Prostate gland (tissue), 2 donors: ENCODE data around the gene DDOST. TPM values are rescaled to one million over a fixed set of nuclear protein-coding genes. Genes with fewer than 3 reads are reported as not detected.
A peak's percentile ranks its signal among the peaks of the same experiment; 100 is the strongest.

Source experiments
- DNase-seq: peaks from one replicate; pipeline ENCODE4 v3.0.0-alpha.2; 2019; ENCODE audit warnings: low spot score
- H3K27ac ChIP-seq, 2 donors: fragments of 200-600 bp; sonication (generic); 2 replicates each; pipeline ENCODE4 v1.5.1; 2017 to 2019
- H3K27me3 ChIP-seq: fragments of 200-600 bp; sonication (generic); replicated peaks from 2 replicates; pipeline ENCODE4 v1.5.1; 2019; ENCODE audit not compliant: insufficient read depth
- H3K36me3 ChIP-seq, 2 donors: fragments of 200-600 bp; sonication (generic); 1 replicate in 1 of 2; 2 replicates in 1 of 2; pipeline versions ENCODE4 v1.5.1 to v1.8.1; 2017 to 2019
- H3K4me1 ChIP-seq: fragments of 200-600 bp; sonication (generic); replicated peaks from 2 replicates; pipeline ENCODE4 v1.5.1; 2019
- H3K4me3 ChIP-seq, 2 donors: fragments of 200-600 bp; sonication (generic); 2 replicates each; pipeline ENCODE4 v1.5.1; 2017 to 2019
- H3K9me3 ChIP-seq: fragments of 200-600 bp; sonication (generic); 2 replicates; pipeline ENCODE4 v1.5.1; 2017
- POLR2A ChIP-seq: fragments of 450-650 bp; IDR thresholded peaks from one replicate; pipeline ENCODE4 v1.6.1; 2016; ENCODE audit warnings: antibody characterized with exemption, mild to moderate bottlenecking
- POLR2AphosphoS5 ChIP-seq: sonication (generic); formaldehyde crosslinking; IDR thresholded peaks from one replicate; pipeline ENCODE4 v1.6.1; 2017; ENCODE audit warnings: antibody characterized with exemption
- WGBS: methylation state at CpG from one replicate; pipeline ENCODE4 v1.1.5; 2018; 5-methylcytosine and 5-hydroxymethylcytosine counted together
- intact Hi-C: fragments of 100-400 bp; cut with DNase I; formaldehyde crosslinking; loops from one replicate; pipeline ENCODE4 v1.14.2; 2022
- total RNA-seq, 2 donors: library from RNA; depleted of rRNA; stranded (reverse); fragments of >200 nt; gene quantifications; one replicate each; pipeline ENCODE4 v1.1.0, GENCODE V29; 2016
- TF ChIP-seq, protein P1 (sequence below), 4 experiments: fragments of 200-600 bp in 2 of 4; fragments of 450-650 bp in 2 of 4; sonication (generic) in 2 of 4; IDR thresholded peaks; 1 replicate in 3 of 4; 2 replicates in 1 of 4; pipeline ENCODE4 v1.5.1; 2016 to 2019; ENCODE audit warnings: antibody characterized with exemption in 4 of 4, mild to moderate bottlenecking in 2 of 4, moderate library complexity in 2 of 4

The DDOST gene
- total RNA-seq, 2 donors from 2014 or later = 223 to 264 TPM

- WGBS = 78% methylated on average over 12 of the region's 12 CpGs
- no peak overlapping the region for H3K27ac ChIP-seq
- no peaks in the 10 kb centered on the region for H3K4me1 ChIP-seq
- H3K4me3 ChIP-seq = no peak overlapping the region
- no peaks in the 10 kb centered on the region for H3K36me3 ChIP-seq
- no peaks in the 10 kb centered on the region for H3K27me3 ChIP-seq
- DNase-seq = no peak
- intact Hi-C loops = no loop called here
- TF ChIP-seq POLR2A (no peak), POLR2AphosphoS5 (no peak)
- TF ChIP-seq, protein P1, sequence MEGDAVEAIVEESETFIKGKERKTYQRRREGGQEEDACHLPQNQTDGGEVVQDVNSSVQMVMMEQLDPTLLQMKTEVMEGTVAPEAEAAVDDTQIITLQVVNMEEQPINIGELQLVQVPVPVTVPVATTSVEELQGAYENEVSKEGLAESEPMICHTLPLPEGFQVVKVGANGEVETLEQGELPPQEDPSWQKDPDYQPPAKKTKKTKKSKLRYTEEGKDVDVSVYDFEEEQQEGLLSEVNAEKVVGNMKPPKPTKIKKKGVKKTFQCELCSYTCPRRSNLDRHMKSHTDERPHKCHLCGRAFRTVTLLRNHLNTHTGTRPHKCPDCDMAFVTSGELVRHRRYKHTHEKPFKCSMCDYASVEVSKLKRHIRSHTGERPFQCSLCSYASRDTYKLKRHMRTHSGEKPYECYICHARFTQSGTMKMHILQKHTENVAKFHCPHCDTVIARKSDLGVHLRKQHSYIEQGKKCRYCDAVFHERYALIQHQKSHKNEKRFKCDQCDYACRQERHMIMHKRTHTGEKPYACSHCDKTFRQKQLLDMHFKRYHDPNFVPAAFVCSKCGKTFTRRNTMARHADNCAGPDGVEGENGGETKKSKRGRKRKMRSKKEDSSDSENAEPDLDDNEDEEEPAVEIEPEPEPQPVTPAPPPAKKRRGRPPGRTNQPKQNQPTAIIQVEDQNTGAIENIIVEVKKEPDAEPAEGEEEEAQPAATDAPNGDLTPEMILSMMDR (IDR thresholded peaks at IDR 0.05) = no peak
- no peaks in the 10 kb centered on the region for H3K9me3 ChIP-seq
Observed at GRCh38 chr1:20685741-20686140, 24.6 kb upstream of the DDOST start.

DNA sequence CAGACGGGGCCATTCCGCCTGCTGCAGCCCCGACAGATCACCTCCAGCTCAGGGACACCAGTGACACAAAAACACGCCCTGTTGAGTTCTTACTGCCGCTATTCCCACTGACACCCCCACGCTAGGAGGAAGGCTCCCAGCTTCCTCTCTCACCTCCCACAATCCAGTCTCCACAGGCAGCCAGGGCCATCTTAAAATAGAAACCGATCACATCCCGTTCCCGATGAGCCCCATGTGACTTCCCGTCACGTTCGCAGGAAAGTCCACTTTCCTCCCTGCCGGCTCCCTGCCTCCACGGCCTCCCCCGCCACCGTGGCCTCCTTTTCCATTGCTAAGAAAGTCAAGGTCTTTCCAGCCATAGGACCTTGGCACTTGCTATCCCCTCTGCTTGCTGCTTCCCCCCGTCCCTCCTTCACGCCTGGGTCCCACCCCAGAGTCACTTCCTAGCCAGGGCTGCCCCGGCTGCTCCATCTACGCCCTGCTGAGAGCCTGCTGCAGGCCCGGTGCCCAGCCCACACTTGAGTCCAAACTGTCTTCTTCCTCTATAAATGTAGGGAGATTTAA is 24.0 kb upstream of the DDOST start:
- Histone ChIP-seq H3K4me1 (no peaks in the 10 kb centered on the region), H3K36me3 (no peaks in the 10 kb centered on the region), H3K27me3 (no peaks in the 10 kb centered on the region), H3K27ac (peak overlapping the region in 1 of 2 donors; percentile 50), H3K9me3 (no peaks in the 10 kb centered on the region), H3K4me3 (peak overlapping the region in 1 of 2 donors; percentile 2)
- 76% methylated on average over 20 of the region's 21 CpGs for WGBS
- TF ChIP-seq POLR2AphosphoS5 = peak; percentile 17
- TF ChIP-seq, protein P1 (IDR thresholded peaks at IDR 0.05) = no peak
- no peak for DNase-seq
- intact Hi-C loops = no loop called here

DNA sequence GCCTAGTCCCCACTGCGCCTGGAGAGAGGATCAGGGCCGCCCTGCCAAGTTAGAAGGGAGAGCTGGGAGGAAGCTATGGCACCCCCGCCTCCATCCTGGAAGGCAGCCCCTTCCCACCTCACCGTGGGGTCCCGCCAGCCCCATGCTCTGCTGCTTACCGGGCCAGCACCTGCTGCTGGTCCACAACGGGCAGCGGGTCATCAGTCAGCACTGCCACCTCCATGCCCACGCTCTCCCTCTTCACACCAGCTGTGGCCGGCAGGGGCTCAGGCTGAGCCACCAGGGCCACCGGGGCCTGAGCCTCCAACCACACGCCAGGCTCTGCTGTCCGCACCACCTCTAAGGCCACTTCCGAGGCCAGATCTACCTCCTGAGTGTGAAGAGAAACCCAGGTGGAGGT is 23.5 kb upstream of the DDOST start:
- H3K4me1 ChIP-seq = no peaks in the 10 kb centered on the region
- 90% methylated on average over 13 of the region's 14 CpGs for WGBS
- no peaks in the 10 kb centered on the region for H3K36me3 ChIP-seq
- no peak for DNase-seq
- no peak for TF ChIP-seq POLR2A
- TF ChIP-seq, protein P1 (IDR thresholded peaks at IDR 0.05) = no peak
- TF ChIP-seq POLR2AphosphoS5 = no peak
- intact Hi-C loops = no loop called here
- H3K9me3 ChIP-seq = no peaks in the 10 kb centered on the region
- H3K27me3 ChIP-seq = no peaks in the 10 kb centered on the region
- H3K4me3 ChIP-seq = peak overlapping the region in 1 of 2 donors; percentile 2
- H3K27ac ChIP-seq = peak overlapping the region in 1 of 2 donors; percentile 50

- TF ChIP-seq, protein P1 (IDR thresholded peaks at IDR 0.05) = no peak
- no peak for TF ChIP-seq POLR2A
- no peak for TF ChIP-seq POLR2AphosphoS5
- no peak for DNase-seq
- Histone ChIP-seq H3K27me3 (no peaks in the 10 kb centered on the region), H3K9me3 (no peaks in the 10 kb centered on the region), H3K4me3 (peak overlapping the region in 1 of 2 donors; percentile 2), H3K27ac (peak overlapping the region in 1 of 2 donors; percentile 50), H3K4me1 (no peaks in the 10 kb centered on the region), H3K36me3 (no peaks in the 10 kb centered on the region)
- intact Hi-C loops = no loop called here
- 89% methylated on average over 13 of the region's 13 CpGs for WGBS
Observed at GRCh38 chr1:20684050-20684620, 23.0 kb upstream of the DDOST start.

GRCh38 chr1:20683614-20684013 is 22.4 kb upstream of the DDOST start:
- WGBS = 83% methylated on average over 10 of the region's 10 CpGs
- H3K27me3 ChIP-seq = no peaks in the 10 kb centered on the region
- H3K27ac ChIP-seq = no peak overlapping the region
- TF ChIP-seq, protein P1 (IDR thresholded peaks at IDR 0.05) = no peak
- TF ChIP-seq POLR2A = no peak
- TF ChIP-seq POLR2AphosphoS5 = no peak
- no peaks in the 10 kb centered on the region for H3K36me3 ChIP-seq
- intact Hi-C loops = no loop called here
- H3K4me1 ChIP-seq = no peaks in the 10 kb centered on the region
- DNase-seq = no peak
- H3K9me3 ChIP-seq = no peaks in the 10 kb centered on the region
- no peak overlapping the region for H3K4me3 ChIP-seq
